ENCODE results near the gene PSMD12. TPM values are rescaled to one million over a fixed set of nuclear protein-coding genes. Genes with fewer than 3 reads are reported as not detected.

The PSMD12 gene
- total RNA-seq, 2 donors from 2014 or later = 19.8 to 24.0 TPM

DNA sequence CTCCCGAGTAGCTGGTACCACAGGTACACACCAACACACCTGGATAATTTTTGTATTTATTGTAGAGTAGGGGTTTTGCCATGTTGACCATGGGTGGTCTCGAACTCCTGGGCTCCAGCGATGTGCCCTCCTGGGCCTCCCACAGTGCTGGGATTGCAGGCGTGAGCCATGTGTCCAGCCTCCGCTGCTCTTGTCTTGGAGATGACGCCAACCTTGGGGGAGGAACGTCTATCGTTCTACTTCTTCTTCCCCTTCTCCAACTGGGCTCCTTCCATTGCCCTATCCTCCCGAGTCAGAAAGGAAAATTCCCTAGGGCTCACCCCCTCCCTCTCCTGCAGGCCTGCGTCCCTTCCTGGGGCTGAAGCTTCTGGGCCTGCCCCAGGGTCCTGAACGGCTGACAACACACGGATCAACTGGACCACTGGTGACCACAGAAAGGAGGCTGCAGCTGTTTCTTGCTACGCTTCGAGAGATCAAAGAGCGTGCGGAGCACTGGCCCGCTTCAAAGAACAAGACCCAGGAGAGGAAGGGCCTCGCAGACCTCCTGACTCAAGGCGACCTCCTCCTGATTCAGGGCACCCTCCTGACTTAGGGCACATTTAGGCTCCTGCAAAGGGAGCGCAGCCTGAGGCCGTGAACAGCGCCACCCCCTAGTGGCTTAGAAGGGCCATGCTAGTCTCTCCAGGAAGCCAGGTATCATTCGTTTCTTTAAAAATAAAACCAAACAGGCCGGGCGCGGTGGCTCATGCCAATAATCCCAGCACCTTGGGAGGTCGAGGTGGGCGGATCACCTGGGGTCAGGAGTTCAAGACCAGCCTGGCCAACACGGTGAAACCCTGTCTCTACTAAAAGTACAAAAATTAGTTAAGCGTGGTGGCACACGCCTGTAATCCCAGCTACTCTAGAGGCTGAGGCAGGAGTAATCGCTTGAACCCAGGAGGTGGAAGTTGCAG, 72.8 kb downstream of the PSMD12 start:
- Histone ChIP-seq H3K9me3 (no peaks in the 10 kb centered on the region), H3K27me3 (replicated peaks; ENCODE audit: insufficient read depth) (no peaks in the 10 kb centered on the region), H3K36me3 (no peaks in the 10 kb centered on the region), H3K4me3 (no peak overlapping the region), H3K27ac (no peak overlapping the region), H3K4me1 (replicated peaks) (no peaks in the 10 kb centered on the region)
- TF ChIP-seq POLR2AphosphoS5 (IDR thresholded peaks at IDR 0.05) = no peak
- TF ChIP-seq, protein P1, sequence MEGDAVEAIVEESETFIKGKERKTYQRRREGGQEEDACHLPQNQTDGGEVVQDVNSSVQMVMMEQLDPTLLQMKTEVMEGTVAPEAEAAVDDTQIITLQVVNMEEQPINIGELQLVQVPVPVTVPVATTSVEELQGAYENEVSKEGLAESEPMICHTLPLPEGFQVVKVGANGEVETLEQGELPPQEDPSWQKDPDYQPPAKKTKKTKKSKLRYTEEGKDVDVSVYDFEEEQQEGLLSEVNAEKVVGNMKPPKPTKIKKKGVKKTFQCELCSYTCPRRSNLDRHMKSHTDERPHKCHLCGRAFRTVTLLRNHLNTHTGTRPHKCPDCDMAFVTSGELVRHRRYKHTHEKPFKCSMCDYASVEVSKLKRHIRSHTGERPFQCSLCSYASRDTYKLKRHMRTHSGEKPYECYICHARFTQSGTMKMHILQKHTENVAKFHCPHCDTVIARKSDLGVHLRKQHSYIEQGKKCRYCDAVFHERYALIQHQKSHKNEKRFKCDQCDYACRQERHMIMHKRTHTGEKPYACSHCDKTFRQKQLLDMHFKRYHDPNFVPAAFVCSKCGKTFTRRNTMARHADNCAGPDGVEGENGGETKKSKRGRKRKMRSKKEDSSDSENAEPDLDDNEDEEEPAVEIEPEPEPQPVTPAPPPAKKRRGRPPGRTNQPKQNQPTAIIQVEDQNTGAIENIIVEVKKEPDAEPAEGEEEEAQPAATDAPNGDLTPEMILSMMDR (IDR thresholded peaks at IDR 0.05) = peak in 3 of 4 experiments; percentile 48 to 74 (median 57)
- DNase-seq (ENCODE audit: low spot score) = peak; percentile 43
- WGBS = 60% methylated on average over 32 of the region's 32 CpGs
- intact Hi-C loops (cut with DNase I) = no loop called here

DNA sequence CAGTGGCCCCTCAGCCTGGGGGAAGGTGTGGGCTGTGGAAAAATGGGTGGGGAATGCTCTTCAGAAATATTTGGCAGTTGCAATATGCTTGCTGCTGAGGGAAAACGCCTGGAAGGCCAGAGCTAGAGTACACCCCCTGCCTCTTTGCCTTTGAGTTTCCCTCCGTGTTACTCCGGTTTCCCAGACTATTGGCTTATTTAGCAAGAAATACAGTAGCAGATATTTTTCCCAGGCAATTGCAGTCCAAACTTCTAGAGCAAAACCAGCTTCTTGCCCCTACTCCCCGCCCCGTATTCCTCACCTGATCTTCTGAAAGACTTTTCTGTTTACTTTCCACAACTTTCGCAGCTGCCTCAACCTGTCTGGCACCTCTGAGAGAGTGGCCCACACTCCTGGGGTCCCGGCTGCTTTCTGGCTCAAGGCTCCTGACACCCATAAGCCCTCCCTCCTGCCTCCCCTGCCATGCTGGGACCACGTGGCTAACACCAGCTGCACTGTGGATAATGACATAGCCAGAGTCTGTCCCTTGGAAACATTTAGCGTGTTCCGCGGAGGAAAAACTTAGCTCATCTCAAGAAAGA, 75.6 kb downstream of the PSMD12 start:
- Histone ChIP-seq H3K27ac (no peak overlapping the region), H3K4me1 (replicated peaks) (no peaks in the 10 kb centered on the region), H3K36me3 (no peaks in the 10 kb centered on the region), H3K4me3 (no peak overlapping the region), H3K27me3 (replicated peaks; ENCODE audit: insufficient read depth) (no peaks in the 10 kb centered on the region), H3K9me3 (no peaks in the 10 kb centered on the region)
- TF ChIP-seq POLR2A (IDR thresholded peaks at IDR 0.05) (no peak), POLR2AphosphoS5 (IDR thresholded peaks at IDR 0.05) (no peak)
- TF ChIP-seq, protein P1 (IDR thresholded peaks at IDR 0.05) = no peak
- 40% methylated on average over 11 of the region's 11 CpGs for WGBS
- DNase-seq (ENCODE audit: low spot score) = no peak
- intact Hi-C loops (cut with DNase I) = no loop called here

DNA sequence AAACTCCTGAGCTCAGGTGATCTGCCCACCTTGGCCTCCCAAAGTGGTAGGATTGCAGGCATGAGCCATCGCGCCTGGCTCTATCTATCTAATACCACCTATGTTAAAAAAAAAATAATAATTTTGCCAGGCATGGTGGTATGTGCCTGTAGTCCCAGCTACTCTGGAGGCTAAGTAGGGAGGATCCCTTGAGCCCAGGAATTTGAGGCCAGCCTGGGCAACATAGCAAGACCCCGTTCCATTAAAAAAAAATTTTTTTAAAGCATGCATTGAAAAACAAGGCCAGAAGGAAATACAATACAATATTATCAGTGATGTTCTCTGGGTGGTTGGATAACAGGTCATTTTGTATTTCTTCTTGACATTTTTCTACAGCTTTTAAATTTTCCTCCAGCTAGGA, 76.1 kb downstream of the PSMD12 start:
- no peaks in the 10 kb centered on the region for H3K27me3 ChIP-seq (replicated peaks; ENCODE audit: insufficient read depth)
- TF ChIP-seq, protein P1 (IDR thresholded peaks at IDR 0.05) = no peak
- no peak overlapping the region for H3K27ac ChIP-seq
- H3K9me3 ChIP-seq = no peaks in the 10 kb centered on the region
- WGBS = 87% methylated on average over 3 of the region's 3 CpGs
- H3K4me3 ChIP-seq = no peak overlapping the region
- DNase-seq (ENCODE audit: low spot score) = no peak
- H3K36me3 ChIP-seq = no peaks in the 10 kb centered on the region
- H3K4me1 ChIP-seq (replicated peaks) = no peaks in the 10 kb centered on the region
- intact Hi-C loops (cut with DNase I) = no loop called here

DNA sequence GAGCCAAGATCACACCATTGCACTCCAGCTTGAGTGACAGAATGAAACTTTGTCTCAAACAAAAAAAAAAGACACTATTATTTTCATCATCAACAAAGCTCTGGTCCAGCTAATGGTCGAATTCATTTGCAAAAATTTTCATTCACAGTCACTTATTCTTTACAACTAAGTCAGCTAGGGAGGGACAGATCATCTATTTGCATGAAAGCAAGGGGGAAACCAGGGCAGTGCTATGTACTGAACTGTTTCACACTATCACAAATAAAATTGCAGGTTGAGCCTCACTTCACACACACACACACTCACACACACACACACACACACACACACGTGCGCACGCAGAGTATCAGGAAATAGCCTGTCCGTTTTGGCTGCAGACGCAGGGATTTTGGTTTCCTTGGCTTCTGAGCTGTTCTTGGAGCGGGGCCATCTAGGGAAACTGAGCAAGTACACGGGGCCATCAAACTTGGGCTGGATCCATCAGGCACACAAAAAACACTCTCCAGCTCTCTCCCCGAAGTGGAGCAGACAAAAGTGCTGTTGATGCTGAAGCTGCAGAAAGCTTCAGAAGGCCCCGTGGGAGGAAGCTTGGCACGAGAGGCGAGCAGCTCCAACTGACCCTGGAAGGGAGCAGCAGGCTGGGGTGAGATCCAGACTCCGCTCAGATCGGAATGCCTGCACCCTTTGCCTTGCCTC, 77.0 kb downstream of the PSMD12 start:
- WGBS = 5% methylated on average over 14 of the region's 14 CpGs
- intact Hi-C loops (cut with DNase I) = no loop called here
- no peaks in the 10 kb centered on the region for H3K4me1 ChIP-seq (replicated peaks)
- H3K27ac ChIP-seq = no peak overlapping the region
- no peaks in the 10 kb centered on the region for H3K9me3 ChIP-seq
- H3K4me3 ChIP-seq = no peak overlapping the region
- no peak for TF ChIP-seq POLR2A (IDR thresholded peaks at IDR 0.05)
- TF ChIP-seq, protein P1 (IDR thresholded peaks at IDR 0.05) = no peak
- TF ChIP-seq POLR2AphosphoS5 (IDR thresholded peaks at IDR 0.05) = no peak
- DNase-seq (ENCODE audit: low spot score) = peak; percentile 33
- no peaks in the 10 kb centered on the region for H3K36me3 ChIP-seq
- H3K27me3 ChIP-seq (replicated peaks; ENCODE audit: insufficient read depth) = no peaks in the 10 kb centered on the region

Small RNA genes lying within 50 kb of the gene (small RNA-seq; reads per million reads assigned to genes)
- 0 reads per million in 2 donors for gene RF00019

Other genes with a start within 250 kb of the PSMD12 start
- 10 to 100 TPM; 38.7 to 99.4 TPM for gene HELZ, start 121.4 kb downstream of the PSMD12 start, total RNA-seq
- 10 to 100 TPM; 10.1 to 12.9 TPM for gene PITPNC1, start 10.7 kb upstream of the PSMD12 start, total RNA-seq

Data from prostate gland (tissue), 2 donors.